DOHH2 (cell line): ENCODE measurements around the gene CEBPA.
"Not testable (repeated sequence)": the region's sequence is repeated elsewhere in the genome, so short reads cannot be mapped to it uniquely, and the experiment has no call there.

Source experiments
- H3F3A ChIP-seq: fragments of 200-600 bp; sonication (generic), shearing (Covaris generic); 2 replicates; pipeline ENCODE4 v1.6.0; 2016; ENCODE audit warnings: antibody characterized with exemption, mild to moderate bottlenecking; ENCODE audit not compliant: control insufficient read depth, insufficient read depth
- H3K27ac ChIP-seq: fragments of 200-600 bp; sonication (generic); 2 replicates; pipeline ENCODE4 v1.5.1; 2014; ENCODE audit warnings: low read depth, mild to moderate bottlenecking, low read length, moderate library complexity
- H3K27me3 ChIP-seq: fragments of 200-600 bp; sonication (generic); 2 replicates; pipeline ENCODE4 v1.6.1; 2014; ENCODE audit warnings: mild to moderate bottlenecking, low read length, mixed read lengths; ENCODE audit not compliant: control insufficient read depth
- H3K36me3 ChIP-seq: fragments of 200-600 bp; sonication (generic); 2 replicates; pipeline ENCODE4 v1.6.1; 2014; ENCODE audit warnings: mild to moderate bottlenecking, low read length, moderate library complexity, mixed read lengths; ENCODE audit not compliant: control insufficient read depth
- H3K4me1 ChIP-seq: fragments of 200-600 bp; sonication (generic); 2 replicates; pipeline ENCODE4 v1.6.1; 2014; ENCODE audit warnings: mild to moderate bottlenecking, low read length, mixed read lengths; ENCODE audit not compliant: control insufficient read depth
- H3K4me2 ChIP-seq: fragments of 200-600 bp; sonication (generic); 2 replicates; pipeline ENCODE4 v1.6.0; 2014; ENCODE audit warnings: mild to moderate bottlenecking, low read length, moderate library complexity
- H3K4me3 ChIP-seq: fragments of 200-600 bp; sonication (generic); 2 replicates; pipeline ENCODE4 v1.5.1; 2014; ENCODE audit warnings: mild to moderate bottlenecking, low read length, mixed read lengths
- H3K79me2 ChIP-seq: fragments of 200-600 bp; sonication (generic); 2 replicates; pipeline ENCODE4 v1.6.1; 2014; ENCODE audit warnings: mild to moderate bottlenecking, low read length, mixed read lengths; ENCODE audit not compliant: control insufficient read depth
- H3K9me2 ChIP-seq: fragments of 200-600 bp; sonication (generic); replicated peaks from 2 replicates; pipeline ENCODE4 v1.6.1; 2014; ENCODE audit warnings: mild to moderate bottlenecking, low read length, mixed read lengths; ENCODE audit not compliant: control insufficient read depth
- H3K9me3 ChIP-seq: fragments of 200-600 bp; sonication (generic); 2 replicates; pipeline ENCODE4 v1.6.1; 2014; ENCODE audit warnings: antibody characterized with exemption, low read length, mixed read lengths; ENCODE audit not compliant: control insufficient read depth, insufficient read depth
- H4K20me1 ChIP-seq: fragments of 200-600 bp; sonication (generic); 2 replicates; pipeline ENCODE4 v1.6.0; 2014; ENCODE audit warnings: low read depth, mild to moderate bottlenecking, antibody characterized with exemption, low read length, moderate library complexity; ENCODE audit not compliant: control insufficient read depth, insufficient read depth
- EZH2phosphoT487 ChIP-seq: fragments of 200-600 bp; sonication (generic); IDR thresholded peaks from 2 replicates; pipeline ENCODE4 v1.6.1; 2017; ENCODE audit warnings: borderline replicate concordance, mild to moderate bottlenecking, antibody characterized with exemption, low read length, moderate library complexity, mixed read lengths
- TF ChIP-seq, protein P1 (sequence below): fragments of 200-600 bp; sonication (generic); IDR thresholded peaks from one replicate; pipeline ENCODE4 v1.5.1; 2014; ENCODE audit warnings: antibody characterized with exemption, mild to moderate bottlenecking, low read depth, low read length; ENCODE audit not compliant: poor library complexity, severe bottlenecking

The CEBPA gene

DNA sequence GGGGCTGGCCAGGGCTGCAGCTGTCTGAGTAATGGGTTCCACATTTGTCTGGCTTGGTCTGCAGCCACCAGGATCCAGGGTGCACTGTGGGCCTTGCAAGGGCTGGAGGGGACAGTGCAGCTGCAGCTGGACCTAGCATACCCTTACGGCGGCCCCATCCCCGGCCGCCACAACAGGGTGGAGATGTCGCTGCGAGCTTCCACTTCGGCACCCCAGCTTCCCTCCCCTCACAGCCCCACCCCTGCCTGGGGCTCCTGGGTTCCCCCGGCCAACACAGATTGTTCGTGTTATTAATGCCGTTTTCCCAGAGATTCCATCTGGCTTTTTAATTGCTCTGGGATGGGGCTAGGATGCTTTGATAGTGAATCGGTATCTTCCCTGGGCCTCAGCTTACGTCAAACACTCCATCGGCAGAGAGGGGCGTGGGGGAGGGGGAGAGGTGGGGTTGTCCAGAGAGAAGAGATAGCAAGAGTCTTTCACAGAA is 5.8 kb downstream of the CEBPA start:
- Histone ChIP-seq H3F3A (no peaks in the 10 kb centered on the region), H3K4me1 (peaks cover 5% of the 10 kb centered on the region), H3K4me3 (no peak overlapping the region), H4K20me1 (no peaks in the 10 kb centered on the region), H3K27ac (no peak overlapping the region), H3K9me2 (no peaks in the 10 kb centered on the region), H3K4me2 (no peak overlapping the region), H3K36me3 (no peaks in the 10 kb centered on the region), H3K79me2 (no peaks in the 10 kb centered on the region), H3K27me3 (peaks cover 13% of the 10 kb centered on the region), H3K9me3 (no peaks in the 10 kb centered on the region)
- TF ChIP-seq EZH2phosphoT487: no peak
- TF ChIP-seq, protein P1, sequence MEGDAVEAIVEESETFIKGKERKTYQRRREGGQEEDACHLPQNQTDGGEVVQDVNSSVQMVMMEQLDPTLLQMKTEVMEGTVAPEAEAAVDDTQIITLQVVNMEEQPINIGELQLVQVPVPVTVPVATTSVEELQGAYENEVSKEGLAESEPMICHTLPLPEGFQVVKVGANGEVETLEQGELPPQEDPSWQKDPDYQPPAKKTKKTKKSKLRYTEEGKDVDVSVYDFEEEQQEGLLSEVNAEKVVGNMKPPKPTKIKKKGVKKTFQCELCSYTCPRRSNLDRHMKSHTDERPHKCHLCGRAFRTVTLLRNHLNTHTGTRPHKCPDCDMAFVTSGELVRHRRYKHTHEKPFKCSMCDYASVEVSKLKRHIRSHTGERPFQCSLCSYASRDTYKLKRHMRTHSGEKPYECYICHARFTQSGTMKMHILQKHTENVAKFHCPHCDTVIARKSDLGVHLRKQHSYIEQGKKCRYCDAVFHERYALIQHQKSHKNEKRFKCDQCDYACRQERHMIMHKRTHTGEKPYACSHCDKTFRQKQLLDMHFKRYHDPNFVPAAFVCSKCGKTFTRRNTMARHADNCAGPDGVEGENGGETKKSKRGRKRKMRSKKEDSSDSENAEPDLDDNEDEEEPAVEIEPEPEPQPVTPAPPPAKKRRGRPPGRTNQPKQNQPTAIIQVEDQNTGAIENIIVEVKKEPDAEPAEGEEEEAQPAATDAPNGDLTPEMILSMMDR: no peak

DNA sequence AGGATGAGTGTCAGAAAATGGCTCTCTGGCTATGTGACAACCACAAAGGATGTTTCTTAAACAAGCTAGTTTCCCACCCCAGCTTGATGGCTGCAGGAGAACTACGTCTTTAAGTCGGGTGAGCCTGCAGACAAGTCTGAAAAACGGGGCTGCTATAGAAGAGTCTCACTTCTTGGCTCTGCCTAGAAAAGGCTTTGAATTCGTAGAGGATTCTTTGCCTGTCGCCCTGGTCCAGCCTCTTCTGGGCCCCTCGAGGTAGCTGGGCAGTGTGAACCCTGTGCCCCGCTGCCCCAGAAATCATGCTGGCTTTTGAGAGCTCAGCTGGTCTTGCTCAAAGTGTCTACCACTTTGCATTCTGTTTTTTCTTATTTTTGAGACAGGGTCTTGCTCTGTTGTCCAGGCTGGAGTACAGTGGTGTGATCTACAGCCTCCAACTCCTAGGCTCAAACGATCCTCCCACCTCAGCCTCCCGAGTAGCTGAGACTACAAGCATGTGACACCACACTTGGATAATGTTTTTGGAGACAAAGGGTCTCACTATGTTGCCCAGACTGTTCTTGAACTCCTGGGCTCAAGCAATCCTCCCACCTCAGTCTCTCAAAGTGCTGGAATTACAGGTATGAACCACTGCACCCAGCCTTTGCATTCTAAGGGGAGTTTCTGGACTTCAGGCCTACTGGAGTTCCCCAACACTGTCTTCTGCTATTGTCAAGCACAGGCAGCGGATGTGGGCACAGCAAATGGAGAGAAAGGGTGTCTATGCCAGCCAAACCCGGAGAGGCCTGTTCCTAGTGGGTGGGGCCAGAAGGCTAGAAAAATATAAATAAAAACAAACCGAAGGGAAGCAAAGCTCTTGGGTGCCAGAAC is 6.5 kb downstream of the CEBPA start:
- peaks cover 5% of the 10 kb centered on the region for H3K4me1 ChIP-seq
- no peak overlapping the region for H3K27ac ChIP-seq
- no peak overlapping the region for H3K4me3 ChIP-seq
- H3K36me3 ChIP-seq: no peaks in the 10 kb centered on the region
- H3K79me2 ChIP-seq: no peaks in the 10 kb centered on the region
- no peaks in the 10 kb centered on the region for H3K9me3 ChIP-seq
- H3K4me2 ChIP-seq: no peak overlapping the region
- no peaks in the 10 kb centered on the region for H3F3A ChIP-seq
- peaks cover 13% of the 10 kb centered on the region for H3K27me3 ChIP-seq
- no peak for TF ChIP-seq EZH2phosphoT487
- TF ChIP-seq, protein P1: no peak
- no peaks in the 10 kb centered on the region for H3K9me2 ChIP-seq
- no peaks in the 10 kb centered on the region for H4K20me1 ChIP-seq

DNA sequence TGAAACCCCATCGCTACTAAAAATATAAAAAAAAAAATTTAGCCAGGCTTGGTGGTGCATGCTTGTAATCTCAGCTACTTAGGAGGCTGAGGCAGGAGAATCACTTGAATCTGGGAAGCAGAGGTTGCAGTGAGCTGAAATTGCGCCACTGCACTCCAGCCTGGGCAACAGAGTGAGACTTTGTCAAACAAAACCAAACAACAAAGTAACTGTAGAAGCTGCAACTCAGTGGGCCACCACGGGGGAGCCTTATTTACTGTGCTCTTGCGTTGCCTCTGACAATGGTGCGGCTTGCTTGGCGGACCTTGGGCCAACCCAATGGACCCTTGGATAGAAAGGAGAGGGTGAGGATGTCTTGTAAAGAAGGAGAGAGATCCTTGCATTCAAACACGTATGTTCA is 7.3 kb downstream of the CEBPA start:
- peaks cover 13% of the 10 kb centered on the region for H3K27me3 ChIP-seq
- not testable (repeated sequence) for H3F3A ChIP-seq, H3K4me3 ChIP-seq, H3K27ac ChIP-seq, H3K9me2 ChIP-seq, H3K4me2 ChIP-seq, H3K79me2 ChIP-seq, H4K20me1 ChIP-seq, H3K36me3 ChIP-seq, H3K4me1 ChIP-seq, H3K9me3 ChIP-seq

DNA sequence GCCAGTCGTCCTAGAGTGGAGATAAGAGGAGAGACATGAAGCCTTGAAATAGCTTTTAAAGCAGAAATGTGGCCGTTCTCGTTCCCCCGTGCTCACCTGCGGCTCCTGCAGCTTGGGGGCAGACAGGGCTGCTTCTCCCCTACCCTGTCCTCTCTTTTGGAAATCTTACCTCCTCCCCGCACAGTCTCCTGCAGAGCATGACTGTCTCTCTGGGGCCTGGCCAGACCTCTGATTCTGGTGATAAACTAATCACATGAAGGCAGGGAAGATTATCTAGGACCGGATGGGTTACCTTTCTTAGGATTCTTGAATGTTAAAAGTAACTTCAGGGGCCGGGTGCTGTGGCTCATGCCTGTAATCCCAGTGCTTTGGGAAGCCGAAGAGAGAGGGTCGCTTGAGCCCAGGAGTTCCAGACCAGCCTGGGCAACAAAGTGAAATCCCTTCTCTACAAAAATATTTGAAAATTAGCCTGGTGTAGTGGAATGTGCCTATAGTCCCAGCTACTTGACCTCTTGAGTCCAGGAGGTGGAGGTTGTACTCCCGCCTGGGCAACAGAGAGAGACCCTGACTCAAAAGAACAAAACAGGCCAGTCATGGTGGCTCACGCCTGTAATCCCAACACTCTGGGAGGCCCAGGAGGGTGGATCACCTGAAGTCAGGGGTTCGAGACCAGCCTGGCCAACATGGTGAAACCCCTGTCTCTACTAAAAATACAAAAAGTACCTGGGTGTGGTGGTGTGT is 8.1 kb downstream of the CEBPA start:
- H4K20me1 ChIP-seq: no peaks in the 10 kb centered on the region
- no peak overlapping the region for H3K4me3 ChIP-seq
- peaks cover 13% of the 10 kb centered on the region for H3K27me3 ChIP-seq
- H3K4me1 ChIP-seq: peaks cover 5% of the 10 kb centered on the region
- no peaks in the 10 kb centered on the region for H3K9me2 ChIP-seq
- no peak overlapping the region for H3K27ac ChIP-seq
- H3F3A ChIP-seq: no peaks in the 10 kb centered on the region
- H3K4me2 ChIP-seq: no peak overlapping the region
- TF ChIP-seq, protein P1: no peak
- no peak for TF ChIP-seq EZH2phosphoT487
- H3K9me3 ChIP-seq: no peaks in the 10 kb centered on the region
- H3K36me3 ChIP-seq: no peaks in the 10 kb centered on the region
- H3K79me2 ChIP-seq: no peaks in the 10 kb centered on the region
